Measurements from ENCODE around the gene PCP4L1.
"Not testable (repeated sequence)": the region's sequence is repeated elsewhere in the genome, so short reads cannot be mapped to it uniquely, and the experiment has no call there.

The PCP4L1 gene

DNA sequence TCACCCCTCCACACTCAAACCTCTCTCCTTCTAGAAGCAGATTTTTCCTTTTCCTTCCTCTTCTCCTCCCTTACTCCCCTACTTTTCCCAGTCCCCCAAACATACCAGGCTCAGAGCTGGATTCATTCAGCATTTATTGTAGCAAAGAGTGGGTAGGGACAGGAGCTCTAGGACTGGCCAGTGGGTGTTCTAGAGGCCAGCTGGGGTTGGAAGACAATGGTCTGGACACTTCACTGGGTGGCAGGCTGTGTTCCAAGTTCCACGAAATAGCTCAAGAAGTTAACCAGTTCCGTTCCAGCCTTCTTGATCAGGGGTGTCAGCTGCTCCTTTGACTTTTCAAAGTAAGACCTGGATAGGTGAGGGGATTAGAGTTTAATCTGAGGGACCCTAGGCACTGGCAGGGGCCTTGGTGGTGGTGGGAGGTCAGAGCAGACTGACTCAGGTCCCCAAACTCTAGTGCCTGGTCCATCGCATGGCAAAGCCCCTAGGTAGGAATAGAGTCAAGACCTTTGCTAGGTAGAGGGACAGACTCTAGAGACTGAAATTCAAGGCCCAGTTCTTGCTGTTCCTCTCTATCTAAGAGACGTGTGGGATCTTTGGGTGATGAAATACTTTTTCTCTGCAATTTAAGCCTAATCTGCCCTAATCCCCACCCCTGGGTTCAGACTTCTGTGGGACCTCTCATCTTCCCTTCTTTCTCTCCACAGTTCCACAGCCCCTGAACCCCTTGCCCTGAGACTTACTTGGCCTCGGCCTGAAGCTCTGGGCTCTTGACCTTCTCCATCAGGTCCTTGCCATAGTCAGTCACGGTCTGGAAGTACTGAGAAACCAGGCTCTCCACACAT lies 36.1 kb upstream of the PCP4L1 start:
- H3K27ac ChIP-seq (ENCODE audit: low read depth, low read length), result no peak overlapping the region
- no peak overlapping the region for H3K9ac ChIP-seq (ENCODE audit: low read depth in 1 of 2, low read length in 2 of 2)
- no peak overlapping the region for H3K4me3 ChIP-seq (ENCODE audit: low read depth in 1 of 2, low read length in 2 of 2)
- no peaks in the 10 kb centered on the region for H3K27me3 ChIP-seq (ENCODE audit: control insufficient read depth in 1 of 2, insufficient read depth in 2 of 2, low read length in 2 of 2)
- no peaks in the 10 kb centered on the region for H3K36me3 ChIP-seq (ENCODE audit: control insufficient read depth in 1 of 2, insufficient read depth in 2 of 2, low read length in 2 of 2)
- H3K4me1 ChIP-seq (ENCODE audit: control insufficient read depth in 1 of 2, insufficient read depth in 2 of 2, low read length in 2 of 2), result peaks cover 40 to 53% of the 10 kb centered on the region in 2 donors
- H3K9me3 ChIP-seq (ENCODE audit: control insufficient read depth in 1 of 2, low read length in 2 of 2), result no peaks in the 10 kb centered on the region

DNA sequence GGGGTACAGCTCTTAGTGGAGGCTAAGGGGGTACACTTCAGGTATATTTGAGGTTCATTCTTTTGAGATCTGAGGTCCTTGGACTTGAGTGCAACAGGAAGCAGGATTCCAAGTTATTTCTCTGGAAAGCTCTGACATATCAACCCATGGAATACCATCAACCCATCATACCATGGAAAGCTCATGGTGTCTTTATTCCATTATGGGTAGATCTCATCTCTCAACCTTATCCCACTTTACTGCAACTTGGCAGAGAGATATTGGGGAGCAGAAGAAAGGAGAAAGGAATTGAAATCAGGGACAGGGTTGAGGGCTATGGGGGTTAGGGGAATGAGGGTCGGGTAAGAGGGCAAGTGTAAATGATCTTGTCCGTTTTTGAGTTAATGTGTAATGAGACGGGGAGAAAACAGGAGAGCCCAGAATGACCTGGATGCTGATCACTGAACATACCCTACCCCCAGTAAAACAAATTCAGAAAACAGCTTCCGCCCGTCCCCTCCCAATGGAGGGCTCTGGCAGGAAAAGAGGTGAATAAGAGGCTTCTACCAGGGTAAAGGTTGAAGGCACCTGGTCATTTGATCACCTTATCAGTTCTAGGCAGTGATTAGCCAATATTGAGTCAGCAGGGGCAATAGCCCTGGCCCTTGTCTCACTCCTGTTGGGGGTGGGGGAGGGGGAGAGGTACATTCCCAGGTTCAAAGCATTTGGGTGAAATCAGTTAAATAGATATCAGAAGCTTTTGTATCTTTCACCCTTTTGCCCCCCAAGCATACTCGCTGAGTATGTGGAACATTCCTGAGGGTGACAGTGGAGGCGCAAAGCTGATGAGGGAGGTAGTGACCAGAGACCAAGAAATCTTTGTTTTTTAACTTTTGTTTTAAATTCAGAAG lies 34.5 kb upstream of the PCP4L1 start:
- H3K36me3 ChIP-seq (ENCODE audit: control insufficient read depth in 1 of 2, insufficient read depth in 2 of 2, low read length in 2 of 2), result peaks cover 10 to 12% of the 10 kb centered on the region in 2 donors
- no peak overlapping the region for H3K9ac ChIP-seq (ENCODE audit: low read depth in 1 of 2, low read length in 2 of 2)
- peak overlapping the region in 1 of 2 donors; percentile 16 for H3K4me3 ChIP-seq (ENCODE audit: low read depth in 1 of 2, low read length in 2 of 2)
- no peaks in the 10 kb centered on the region for H3K27me3 ChIP-seq (ENCODE audit: control insufficient read depth in 1 of 2, insufficient read depth in 2 of 2, low read length in 2 of 2)
- no peak overlapping the region for H3K27ac ChIP-seq (ENCODE audit: low read depth, low read length)
- H3K9me3 ChIP-seq (ENCODE audit: control insufficient read depth in 1 of 2, low read length in 2 of 2), result no peaks in the 10 kb centered on the region
- peaks cover 40 to 48% of the 10 kb centered on the region in 2 donors for H3K4me1 ChIP-seq (ENCODE audit: control insufficient read depth in 1 of 2, insufficient read depth in 2 of 2, low read length in 2 of 2)

DNA sequence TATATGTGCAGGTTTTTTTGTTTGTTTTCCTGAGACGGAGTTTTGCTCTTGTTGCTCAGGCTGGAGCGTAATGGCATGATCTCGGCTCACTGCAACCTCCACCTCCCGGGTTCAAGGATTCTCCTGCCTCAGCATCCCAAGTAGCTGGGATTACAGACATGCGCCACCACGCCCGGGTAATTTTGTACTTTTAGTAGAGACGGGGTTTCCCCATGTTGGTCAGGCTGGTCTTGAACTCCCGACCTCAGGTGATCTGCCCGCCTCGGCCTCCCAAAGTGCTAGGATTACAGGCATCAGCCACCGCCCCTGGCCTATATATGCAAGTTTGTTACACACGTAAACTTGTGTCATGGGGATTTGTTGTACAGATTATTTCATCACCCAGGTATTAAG lies 33.9 kb upstream of the PCP4L1 start:
- not testable (repeated sequence) for H3K9me3 ChIP-seq (ENCODE audit: control insufficient read depth in 1 of 2, low read length in 2 of 2); H3K9ac ChIP-seq (ENCODE audit: low read depth in 1 of 2, low read length in 2 of 2); H3K27ac ChIP-seq (ENCODE audit: low read depth, low read length); H3K27me3 ChIP-seq (ENCODE audit: control insufficient read depth in 1 of 2, insufficient read depth in 2 of 2, low read length in 2 of 2)
- Histone ChIP-seq H3K4me3 (ENCODE audit: low read depth in 1 of 2, low read length in 2 of 2) (peak overlapping the region in 1 of 2 donors; percentile 16), H3K36me3 (ENCODE audit: control insufficient read depth in 1 of 2, insufficient read depth in 2 of 2, low read length in 2 of 2) (peaks cover 17 to 18% of the 10 kb centered on the region in 2 donors), H3K4me1 (ENCODE audit: control insufficient read depth in 1 of 2, insufficient read depth in 2 of 2, low read length in 2 of 2) (peaks cover 37 to 42% of the 10 kb centered on the region in 2 donors)

DNA sequence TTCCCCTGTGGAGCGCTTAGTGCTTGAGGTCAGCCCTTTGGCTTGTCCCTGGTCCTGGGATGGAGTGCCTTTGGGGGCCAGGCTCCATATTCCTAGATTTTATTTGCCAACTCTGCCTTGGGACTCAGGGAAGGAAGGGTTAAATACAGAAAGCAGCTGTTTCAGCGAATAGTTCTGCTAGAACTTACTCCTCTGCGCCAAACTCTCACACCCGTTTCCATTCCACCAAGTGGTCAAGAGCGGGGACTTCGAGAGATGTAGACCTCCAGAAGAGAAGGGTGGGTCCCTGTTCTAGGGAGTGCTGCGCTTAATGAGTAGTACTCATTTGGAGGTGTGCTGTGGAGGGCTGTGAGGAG lies 33.4 kb upstream of the PCP4L1 start:
- Histone ChIP-seq H3K9ac (ENCODE audit: low read depth in 1 of 2, low read length in 2 of 2) (peak overlapping the region in 1 of 2 donors; percentile 32), H3K27ac (ENCODE audit: low read depth, low read length) (no peak overlapping the region)

DNA sequence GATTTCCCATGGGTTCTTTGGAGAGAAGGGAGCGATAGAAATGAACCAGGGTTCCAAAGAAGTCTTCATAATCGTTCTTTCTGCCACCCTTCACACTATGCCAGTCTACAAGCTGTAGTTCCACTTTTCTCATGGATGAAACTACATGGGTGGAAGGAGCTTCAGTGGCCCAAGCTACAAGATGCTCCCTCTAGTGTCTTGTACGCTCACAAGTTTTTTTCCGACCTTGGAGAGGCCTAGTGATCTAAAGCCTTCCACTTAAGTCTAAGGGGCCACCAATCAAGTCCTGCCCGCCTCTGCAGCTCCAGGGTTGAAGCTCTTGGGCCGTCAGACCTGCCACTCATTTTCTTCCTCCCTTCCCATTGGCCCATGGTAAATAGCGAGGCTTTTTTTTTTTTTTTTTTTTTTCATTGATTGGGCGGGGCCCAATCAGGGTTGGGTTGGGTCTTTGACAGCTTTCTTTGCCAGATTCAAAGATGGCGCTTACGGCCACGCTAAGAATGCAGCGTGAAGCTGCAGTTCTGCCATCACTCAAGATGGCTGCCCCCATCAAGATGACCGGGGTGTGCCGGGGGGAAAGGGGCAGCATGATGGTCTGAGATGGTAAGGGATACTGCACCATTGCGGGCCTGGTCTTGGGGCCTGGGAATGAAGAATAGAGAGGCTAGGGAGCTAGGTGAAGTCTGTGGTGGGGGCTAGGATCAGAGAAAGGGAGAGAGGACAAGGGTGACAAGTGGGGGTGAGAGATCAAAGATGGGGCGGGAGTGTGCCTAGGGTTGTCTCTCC lies 32.8 kb upstream of the PCP4L1 start, which contains the start of gene TOMM40L:
TOMM40L (plus strand) TSS at position 527 of the 786 bp plus-strand sequence. CDS start 430 bp downstream, outside the sequence.
- peak within 1 kb of the TSS; percentile 82 to 98 for H3K9ac ChIP-seq (ENCODE audit: low read depth in 1 of 2, low read length in 2 of 2)
- no peaks in the 10 kb centered on the region for H3K9me3 ChIP-seq (ENCODE audit: control insufficient read depth in 1 of 2, low read length in 2 of 2)
- no peaks in the 10 kb centered on the region for H3K27me3 ChIP-seq (ENCODE audit: control insufficient read depth in 1 of 2, insufficient read depth in 2 of 2, low read length in 2 of 2)
- peaks cover 22 to 29% of the 10 kb centered on the region in 2 donors for H3K36me3 ChIP-seq (ENCODE audit: control insufficient read depth in 1 of 2, insufficient read depth in 2 of 2, low read length in 2 of 2)
- H3K4me1 ChIP-seq (ENCODE audit: control insufficient read depth in 1 of 2, insufficient read depth in 2 of 2, low read length in 2 of 2), result peaks cover 37 to 40% of the 10 kb centered on the region in 2 donors
- H3K27ac ChIP-seq (ENCODE audit: low read depth, low read length), result peak within 1 kb of the TSS; percentile 34
- H3K4me3 ChIP-seq (ENCODE audit: low read depth in 1 of 2, low read length in 2 of 2), result peak within 1 kb of the TSS; percentile 95 to 98

More for the DNA sequence above, 33.4 kb upstream of the PCP4L1 start:
- H3K36me3 ChIP-seq (ENCODE audit: control insufficient read depth in 1 of 2, insufficient read depth in 2 of 2, low read length in 2 of 2), result peaks cover 19 to 23% of the 10 kb centered on the region in 2 donors
- H3K4me1 ChIP-seq (ENCODE audit: control insufficient read depth in 1 of 2, insufficient read depth in 2 of 2, low read length in 2 of 2), result peaks cover 37 to 40% of the 10 kb centered on the region in 2 donors
- peak overlapping the region; percentile 1 to 35 for H3K4me3 ChIP-seq (ENCODE audit: low read depth in 1 of 2, low read length in 2 of 2)
- H3K9me3 ChIP-seq (ENCODE audit: control insufficient read depth in 1 of 2, low read length in 2 of 2), result no peaks in the 10 kb centered on the region
- no peaks in the 10 kb centered on the region for H3K27me3 ChIP-seq (ENCODE audit: control insufficient read depth in 1 of 2, insufficient read depth in 2 of 2, low read length in 2 of 2)

DNA sequence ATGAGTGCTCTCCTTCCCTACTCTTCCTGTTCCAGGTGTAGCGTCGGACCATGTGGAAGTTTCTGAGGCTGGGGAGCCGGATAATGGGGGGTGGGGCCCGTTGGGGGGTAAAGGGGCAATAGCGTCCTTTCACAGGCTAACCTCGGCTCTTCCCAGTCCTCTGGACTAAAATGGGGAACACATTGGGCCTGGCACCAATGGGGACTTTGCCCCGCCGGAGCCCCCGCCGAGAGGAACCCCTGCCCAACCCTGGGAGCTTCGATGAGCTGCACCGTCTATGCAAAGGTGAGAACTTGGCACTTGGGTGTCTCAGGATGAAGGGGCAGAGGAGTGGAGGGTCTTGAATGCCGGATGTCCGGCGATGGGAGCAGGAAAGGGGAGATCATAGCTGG lies 32.2 kb upstream of the PCP4L1 start:
- Histone ChIP-seq H3K4me1 (ENCODE audit: control insufficient read depth in 1 of 2, insufficient read depth in 2 of 2, low read length in 2 of 2) (peaks cover 37 to 40% of the 10 kb centered on the region in 2 donors), H3K27ac (ENCODE audit: low read depth, low read length) (peak overlapping the region; percentile 34), H3K9ac (ENCODE audit: low read depth in 1 of 2, low read length in 2 of 2) (peak overlapping the region; percentile 82 to 98), H3K4me3 (ENCODE audit: low read depth in 1 of 2, low read length in 2 of 2) (peak overlapping the region; percentile 95 to 98), H3K9me3 (ENCODE audit: control insufficient read depth in 1 of 2, low read length in 2 of 2) (no peaks in the 10 kb centered on the region), H3K36me3 (ENCODE audit: control insufficient read depth in 1 of 2, insufficient read depth in 2 of 2, low read length in 2 of 2) (peaks cover 22 to 30% of the 10 kb centered on the region in 2 donors), H3K27me3 (ENCODE audit: control insufficient read depth in 1 of 2, insufficient read depth in 2 of 2, low read length in 2 of 2) (no peaks in the 10 kb centered on the region)

DNA sequence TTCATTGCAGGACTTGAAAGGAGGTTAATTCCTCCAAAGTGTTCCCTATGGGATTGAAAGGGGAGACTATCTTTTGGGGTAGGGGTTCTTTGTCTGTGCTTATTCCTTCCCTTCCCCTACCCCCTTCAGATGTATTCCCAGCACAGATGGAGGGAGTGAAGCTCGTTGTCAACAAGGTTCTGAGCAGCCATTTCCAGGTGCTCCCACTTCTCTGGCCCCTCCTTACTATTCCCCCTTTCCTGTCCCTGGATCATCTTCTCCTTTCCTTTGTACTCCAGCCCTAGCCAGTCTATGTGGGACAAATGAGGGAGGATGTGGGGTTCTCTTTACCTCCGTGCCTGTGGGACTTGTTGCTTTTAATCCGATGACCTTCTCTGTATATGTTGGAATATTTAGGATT lies 31.8 kb upstream of the PCP4L1 start:
- H3K4me1 ChIP-seq (ENCODE audit: control insufficient read depth in 1 of 2, insufficient read depth in 2 of 2, low read length in 2 of 2), result peaks cover 37 to 40% of the 10 kb centered on the region in 2 donors

DNA sequence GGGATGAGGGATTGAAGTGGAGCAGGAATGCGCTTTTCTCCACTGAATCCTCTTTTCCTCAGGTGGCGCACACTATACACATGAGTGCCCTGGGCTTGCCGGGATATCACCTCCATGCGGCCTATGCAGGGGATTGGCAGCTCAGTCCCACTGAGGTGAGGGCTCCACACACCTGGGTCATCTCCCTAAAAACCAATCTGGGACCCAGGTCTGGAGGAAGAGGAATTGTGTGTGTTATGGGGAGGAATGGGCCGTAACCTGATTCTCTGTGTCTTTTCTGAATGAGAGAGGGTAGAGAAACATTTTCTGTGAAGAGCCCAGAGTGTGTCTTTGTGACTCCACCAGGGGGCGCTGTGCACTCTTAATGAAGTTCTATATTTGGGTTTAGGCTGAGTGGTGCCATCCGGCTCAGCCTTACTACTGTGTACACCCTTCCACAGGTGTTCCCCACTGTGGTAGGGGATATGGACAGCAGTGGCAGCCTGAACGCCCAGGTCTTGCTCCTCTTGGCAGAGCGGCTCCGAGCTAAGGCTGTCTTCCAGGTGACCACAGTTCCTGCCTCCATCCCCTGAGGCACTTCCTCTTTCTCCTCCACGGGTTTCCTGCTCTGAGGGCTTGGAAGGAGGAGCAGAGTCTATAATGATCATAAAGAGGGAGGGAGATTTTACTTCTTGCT lies 31.2 kb upstream of the PCP4L1 start:
- Histone ChIP-seq H3K4me1 (ENCODE audit: control insufficient read depth in 1 of 2, insufficient read depth in 2 of 2, low read length in 2 of 2) (peaks cover 37 to 40% of the 10 kb centered on the region in 2 donors), H3K27ac (ENCODE audit: low read depth, low read length) (no peak overlapping the region)

More for the DNA sequence above, 31.8 kb upstream of the PCP4L1 start:
- peak overlapping the region; percentile 95 to 98 for H3K4me3 ChIP-seq (ENCODE audit: low read depth in 1 of 2, low read length in 2 of 2)
- H3K9ac ChIP-seq (ENCODE audit: low read depth in 1 of 2, low read length in 2 of 2), result peak overlapping the region; percentile 82 to 98
- H3K27ac ChIP-seq (ENCODE audit: low read depth, low read length), result no peak overlapping the region
- peaks cover 22 to 30% of the 10 kb centered on the region in 2 donors for H3K36me3 ChIP-seq (ENCODE audit: control insufficient read depth in 1 of 2, insufficient read depth in 2 of 2, low read length in 2 of 2)
- no peaks in the 10 kb centered on the region for H3K27me3 ChIP-seq (ENCODE audit: control insufficient read depth in 1 of 2, insufficient read depth in 2 of 2, low read length in 2 of 2)
- H3K9me3 ChIP-seq (ENCODE audit: control insufficient read depth in 1 of 2, low read length in 2 of 2), result no peaks in the 10 kb centered on the region

DNA sequence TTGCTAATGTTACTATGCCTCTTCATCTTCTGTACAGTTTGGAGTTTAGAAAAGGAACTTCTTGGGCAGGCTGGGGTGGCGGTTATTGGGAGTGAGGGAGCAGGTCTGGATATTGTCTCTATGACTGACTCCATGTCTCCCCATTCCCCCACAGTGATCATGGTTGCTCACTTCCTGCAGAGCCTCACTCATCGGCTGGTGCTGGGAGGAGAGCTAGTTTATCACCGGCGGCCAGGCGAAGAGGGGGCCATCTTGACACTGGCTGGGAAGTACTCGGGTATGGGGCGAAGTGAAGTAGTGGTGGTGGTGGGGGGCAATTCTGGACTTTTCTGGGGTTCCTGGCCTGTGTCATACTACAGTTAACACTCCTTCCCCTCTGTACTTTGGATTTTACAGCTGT lies 30.5 kb upstream of the PCP4L1 start:
- peaks cover 22 to 30% of the 10 kb centered on the region in 2 donors for H3K36me3 ChIP-seq (ENCODE audit: control insufficient read depth in 1 of 2, insufficient read depth in 2 of 2, low read length in 2 of 2)
- H3K27me3 ChIP-seq (ENCODE audit: control insufficient read depth in 1 of 2, insufficient read depth in 2 of 2, low read length in 2 of 2), result no peaks in the 10 kb centered on the region
- peak overlapping the region; percentile 61 to 82 for H3K9ac ChIP-seq (ENCODE audit: low read depth in 1 of 2, low read length in 2 of 2)
- peak overlapping the region; percentile 95 to 98 for H3K4me3 ChIP-seq (ENCODE audit: low read depth in 1 of 2, low read length in 2 of 2)
- no peak overlapping the region for H3K27ac ChIP-seq (ENCODE audit: low read depth, low read length)
- H3K4me1 ChIP-seq (ENCODE audit: control insufficient read depth in 1 of 2, insufficient read depth in 2 of 2, low read length in 2 of 2), result peaks cover 37 to 40% of the 10 kb centered on the region in 2 donors
- no peaks in the 10 kb centered on the region for H3K9me3 ChIP-seq (ENCODE audit: control insufficient read depth in 1 of 2, low read length in 2 of 2)

More for the DNA sequence above, 31.2 kb upstream of the PCP4L1 start:
- Histone ChIP-seq H3K4me3 (ENCODE audit: low read depth in 1 of 2, low read length in 2 of 2) (peak overlapping the region; percentile 95 to 98), H3K9ac (ENCODE audit: low read depth in 1 of 2, low read length in 2 of 2) (peak overlapping the region; percentile 61 to 82), H3K27me3 (ENCODE audit: control insufficient read depth in 1 of 2, insufficient read depth in 2 of 2, low read length in 2 of 2) (no peaks in the 10 kb centered on the region), H3K36me3 (ENCODE audit: control insufficient read depth in 1 of 2, insufficient read depth in 2 of 2, low read length in 2 of 2) (peaks cover 22 to 30% of the 10 kb centered on the region in 2 donors), H3K9me3 (ENCODE audit: control insufficient read depth in 1 of 2, low read length in 2 of 2) (no peaks in the 10 kb centered on the region)

All from duodenal mucosa (tissue), 2 donors.